Peyer's patch (tissue), 4 donors: ENCODE results near the gene SCN2B. TPM values are rescaled to one million over a fixed set of nuclear protein-coding genes. Genes with fewer than 3 reads are reported as not detected.

Experiments used
- DNase-seq, 3 donors: peaks; one replicate each; pipeline ENCODE4 v3.0.0-alpha.2; 2017 to 2019
- H3K27ac ChIP-seq, 4 donors: fragments of 200-600 bp; sonication (generic); one replicate each; pipeline ENCODE4 v1.5.1; 2016 to 2019
- H3K27me3 ChIP-seq, 2 donors: fragments of 200-600 bp; sonication (generic); one replicate each; pipeline ENCODE4 v1.5.1; 2019
- H3K36me3 ChIP-seq, 3 donors: fragments of 200-600 bp; sonication (generic); one replicate each; pipeline ENCODE4 v1.5.1; 2016 to 2019
- H3K4me1 ChIP-seq, 4 donors: fragments of 200-600 bp; sonication (generic); one replicate each; pipeline ENCODE4 v1.5.1; 2016 to 2019
- H3K4me3 ChIP-seq, 4 donors: fragments of 200-600 bp; sonication (generic); 1 replicate in 3 of 4; 2 replicates in 1 of 4; pipeline ENCODE4 v1.5.1; 2016 to 2019; ENCODE audit warnings: mild to moderate bottlenecking in 1 of 4
- H3K9me3 ChIP-seq, 4 donors: fragments of 200-600 bp; sonication (generic); one replicate each; pipeline ENCODE4 v1.5.1; 2016 to 2019; ENCODE audit warnings: mild to moderate bottlenecking in 1 of 4
- CTCF ChIP-seq, 6 experiments: fragments of 450-650 bp in 4 of 6; fragments of 200-600 bp in 2 of 6; sonication (generic) in 1 of 6; IDR thresholded peaks; one replicate each; pipeline ENCODE4 v1.5.1; 2017 to 2019; ENCODE audit warnings: antibody characterized with exemption in 6 of 6, mild to moderate bottlenecking in 3 of 6, moderate library complexity in 1 of 6
- POLR2A ChIP-seq, 2 donors: fragments of 450-650 bp; IDR thresholded peaks; one replicate each; pipeline ENCODE4 v1.5.1; 2017; ENCODE audit warnings: antibody characterized with exemption in 2 of 2, mild to moderate bottlenecking in 2 of 2, moderate library complexity in 2 of 2
- total RNA-seq, 4 donors: library from RNA; depleted of rRNA; stranded (reverse); fragments of >200 nt; gene quantifications; one replicate each; pipeline ENCODE4 v1.1.0, GENCODE V29; 2016

SCN2B gene
- total RNA-seq, 4 donors from 2014 or later, result 0.13 to 0.38 TPM; not detected in 2

GRCh38 chr11:118144301-118145268, 31.9 kb downstream of the SCN2B start:
- peaks cover 0 to 7% (median 3%) of the 10 kb centered on the region in 4 donors for H3K4me1 ChIP-seq
- H3K9me3 ChIP-seq, result no peaks in the 10 kb centered on the region
- no peak for TF ChIP-seq CTCF (IDR thresholded peaks at IDR 0.05)
- TF ChIP-seq POLR2A (IDR thresholded peaks at IDR 0.05), result no peak
- DNase-seq, result no peak
- H3K36me3 ChIP-seq, result no peaks in the 10 kb centered on the region
- H3K27ac ChIP-seq, result no peak overlapping the region
- H3K4me3 ChIP-seq, result peak overlapping the region in 1 of 4 donors; percentile 70
- no peaks in the 10 kb centered on the region for H3K27me3 ChIP-seq

GRCh38 chr11:118143661-118144185, 32.7 kb downstream of the SCN2B start:
- Histone ChIP-seq H3K27me3 (no peaks in the 10 kb centered on the region), H3K36me3 (no peaks in the 10 kb centered on the region)

GRCh38 chr11:118142809-118143208, 33.6 kb downstream of the SCN2B start:
- Histone ChIP-seq H3K9me3 (no peaks in the 10 kb centered on the region), H3K4me1 (peaks cover 0 to 7% (median 3%) of the 10 kb centered on the region in 4 donors), H3K27ac (no peak overlapping the region), H3K27me3 (no peaks in the 10 kb centered on the region), H3K4me3 (no peak overlapping the region), H3K36me3 (no peaks in the 10 kb centered on the region)
- TF ChIP-seq POLR2A (IDR thresholded peaks at IDR 0.05) (no peak), CTCF (IDR thresholded peaks at IDR 0.05) (no peak)
- DNase-seq, result peak in 1 of 3 donors; percentile 60

More at GRCh38 chr11:118143661-118144185, 32.7 kb downstream of the SCN2B start:
- DNase-seq, result no peak
- Histone ChIP-seq H3K27ac (no peak overlapping the region), H3K9me3 (no peaks in the 10 kb centered on the region), H3K4me3 (no peak overlapping the region), H3K4me1 (peaks cover 0 to 7% (median 3%) of the 10 kb centered on the region in 4 donors)
- TF ChIP-seq POLR2A (IDR thresholded peaks at IDR 0.05), result no peak
- TF ChIP-seq CTCF (IDR thresholded peaks at IDR 0.05), result no peak

- Histone ChIP-seq H3K4me3 (no peak overlapping the region), H3K4me1 (peaks cover 0 to 7% (median 3%) of the 10 kb centered on the region in 4 donors), H3K9me3 (no peaks in the 10 kb centered on the region), H3K27ac (no peak overlapping the region), H3K27me3 (no peaks in the 10 kb centered on the region), H3K36me3 (no peaks in the 10 kb centered on the region)
- no peak for TF ChIP-seq CTCF (IDR thresholded peaks at IDR 0.05)
- no peak for TF ChIP-seq POLR2A (IDR thresholded peaks at IDR 0.05)
- DNase-seq, result no peak
Measured at GRCh38 chr11:118142081-118142480, 34.4 kb downstream of the SCN2B start.

- H3K27me3 ChIP-seq, result no peaks in the 10 kb centered on the region
- H3K4me3 ChIP-seq, result no peak overlapping the region
- no peaks in the 10 kb centered on the region for H3K9me3 ChIP-seq
- no peak overlapping the region for H3K27ac ChIP-seq
- DNase-seq, result no peak
- no peaks in the 10 kb centered on the region for H3K4me1 ChIP-seq
- TF ChIP-seq POLR2A (IDR thresholded peaks at IDR 0.05), result no peak
- TF ChIP-seq CTCF (IDR thresholded peaks at IDR 0.05), result no peak
- no peaks in the 10 kb centered on the region for H3K36me3 ChIP-seq
Measured at GRCh38 chr11:118139578-118139977, 36.9 kb downstream of the SCN2B start.
